Right lobe of liver (tissue), 6 donors: ENCODE measurements around the gene EIF3J. TPM values are rescaled to one million over a fixed set of nuclear protein-coding genes. Genes with fewer than 3 reads are reported as not detected.

ENCODE experiments used
- ATAC-seq, 4 donors: fragments of 200-7000 bp; cut with Tn5 transposase; one replicate each; pipeline ENCODE4 v1.9.1; 2020; ENCODE audit warnings: mild to moderate bottlenecking in 4 of 4, moderate library complexity in 4 of 4
- DNase-seq, 3 donors: peaks; one replicate each; pipeline ENCODE4 v3.0.0-alpha.2; 2020
- H3K27ac ChIP-seq, 3 donors: fragments of 200-600 bp; one replicate each; pipeline ENCODE4 v1.8.0; 2022
- H3K27me3 ChIP-seq, 2 donors: fragments of 200-600 bp; one replicate each; pipeline ENCODE4 v1.8.0; 2022
- H3K36me3 ChIP-seq, 4 donors: fragments of 200-600 bp; sonication (generic) in 1 of 4; one replicate each; pipeline versions ENCODE4 v1.5.1 to v1.8.0; 2017 to 2022; ENCODE audit warnings: control low read depth in 1 of 4
- H3K4me1 ChIP-seq, 4 donors: fragments of 200-600 bp; sonication (generic) in 1 of 4; one replicate each; pipeline versions ENCODE4 v1.5.1 to v1.8.0; 2017 to 2022; ENCODE audit warnings: control low read depth in 1 of 4
- H3K4me3 ChIP-seq, 3 donors: fragments of 200-600 bp; one replicate each; pipeline ENCODE4 v1.8.0; 2022
- H3K9me3 ChIP-seq, 4 donors: fragments of 200-600 bp; sonication (generic) in 1 of 4; one replicate each; pipeline versions ENCODE4 v1.5.1 to v1.8.0; 2017 to 2022; ENCODE audit warnings: control low read depth in 1 of 4
- CTCF ChIP-seq, 4 donors: fragments of 200-600 bp in 3 of 4; fragments of 450-650 bp in 1 of 4; IDR thresholded peaks; one replicate each; pipeline versions ENCODE4 v1.5.1 to v1.8.0; 2016 to 2022; ENCODE audit warnings: antibody characterized with exemption in 4 of 4, mild to moderate bottlenecking in 2 of 4
- POLR2A ChIP-seq: fragments of 450-650 bp; IDR thresholded peaks from one replicate; pipeline ENCODE4 v1.6.1; 2017; ENCODE audit warnings: antibody characterized with exemption, mild to moderate bottlenecking
- WGBS: methylation state at CpG from one replicate; pipeline ENCODE4 v1.1.6; 2018; ENCODE audit warnings: low coverage, low lambda C conversion rate; ENCODE audit not compliant: insufficient coverage; ENCODE audit errors: missing lambda C conversion rate; 5-methylcytosine and 5-hydroxymethylcytosine counted together
- intact Hi-C, 2 donors: fragments of 100-400 bp; cut with DNase I; formaldehyde crosslinking; loops; one replicate each; pipeline versions ENCODE4 v1.11.2 to v1.14.1; 2022
- total RNA-seq, 6 experiments: library from RNA; depleted of rRNA in 2 of 6; stranded (reverse); fragments of >200 nt in 2 of 6; fragmentation: NEBNext Ultra II Directional in 3 of 6; extraction: Animal tissue kit (Norgen Biotek cat#: 25700) in 3 of 6; gene quantifications; one replicate each; pipeline versions ENCODE4 v1.1.0 to v1.2.4, GENCODE V29; 2016 to 2023
- donor health status: DM: no; HTN: yes; CAD: no.
- donor health status: DM: no; HTN: no; CAD: no.
- donor health status: DM: no; HTN: no; CAD: no.
- donor health status: DM: no; HTN: yes; CAD: no.
- donor health status: DM: no; HTN: yes; CAD: no.

EIF3J gene
- total RNA-seq, 6 experiments from 2014 or later, result 30.1 to 59.8 (median 45.9) TPM

DNA sequence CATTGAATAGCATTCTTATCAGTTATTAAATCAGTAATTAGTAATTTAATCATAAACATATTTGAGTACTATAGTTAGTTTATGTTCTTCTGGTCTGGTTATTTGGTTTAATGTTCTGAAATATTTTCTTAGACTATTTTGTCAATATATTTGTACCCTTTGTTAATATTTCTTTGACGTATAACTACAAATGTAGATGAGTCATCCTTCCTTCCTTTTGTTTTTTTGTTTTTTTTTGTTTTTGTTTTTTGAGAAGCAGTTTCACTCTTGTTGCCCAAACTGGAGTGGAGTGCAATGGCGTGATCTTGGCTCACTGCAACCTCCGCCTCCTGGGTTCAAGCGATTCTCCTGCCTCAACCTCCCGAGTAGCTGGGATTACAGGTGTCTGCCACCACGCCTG is 17.4 kb upstream of the EIF3J start:
- 38% methylated on average over 1 of the region's 6 CpGs for WGBS

GRCh38 chr15:44525018-44525417 is 11.9 kb upstream of the EIF3J start:
- Histone ChIP-seq H3K36me3 (peaks cover 0 to 36% (median 16%) of the 10 kb centered on the region in 4 donors), H3K4me3 (no peak overlapping the region), H3K27me3 (no peaks in the 10 kb centered on the region), H3K9me3 (no peaks in the 10 kb centered on the region), H3K4me1 (no peaks in the 10 kb centered on the region), H3K27ac (no peak overlapping the region)
- no peak for TF ChIP-seq POLR2A
- no peak for TF ChIP-seq CTCF (IDR thresholded peaks at IDR 0.05)
- 100% methylated on average over 1 of the region's 1 CpG for WGBS
- no peak for ATAC-seq
- DNase-seq, result no peak
- intact Hi-C loops, result no loop called here

More for the DNA sequence above, 17.4 kb upstream of the EIF3J start:
- intact Hi-C loops, result no loop called here
- Histone ChIP-seq H3K9me3 (no peaks in the 10 kb centered on the region), H3K27me3 (no peaks in the 10 kb centered on the region), H3K4me3 (no peak overlapping the region), H3K4me1 (no peaks in the 10 kb centered on the region), H3K36me3 (peaks cover 0 to 43% (median 8%) of the 10 kb centered on the region in 4 donors), H3K27ac (no peak overlapping the region)
- DNase-seq, result no peak
- no peak for TF ChIP-seq POLR2A
- no peak for TF ChIP-seq CTCF (IDR thresholded peaks at IDR 0.05)
- no peak for ATAC-seq

- H3K4me3 ChIP-seq, result no peak overlapping the region
- no peaks in the 10 kb centered on the region for H3K9me3 ChIP-seq
- ATAC-seq, result no peak
- peaks cover 0 to 24% (median 16%) of the 10 kb centered on the region in 4 donors for H3K36me3 ChIP-seq
- no peaks in the 10 kb centered on the region for H3K27me3 ChIP-seq
- no peak overlapping the region for H3K27ac ChIP-seq
- intact Hi-C loops, result no loop called here
- TF ChIP-seq POLR2A (no peak), CTCF (IDR thresholded peaks at IDR 0.05) (no peak)
- WGBS, result 82% methylated on average over 2 of the region's 2 CpGs
- H3K4me1 ChIP-seq, result no peaks in the 10 kb centered on the region
- DNase-seq, result no peak
Observed at GRCh38 chr15:44527241-44527640, 9.7 kb upstream of the EIF3J start.

DNA sequence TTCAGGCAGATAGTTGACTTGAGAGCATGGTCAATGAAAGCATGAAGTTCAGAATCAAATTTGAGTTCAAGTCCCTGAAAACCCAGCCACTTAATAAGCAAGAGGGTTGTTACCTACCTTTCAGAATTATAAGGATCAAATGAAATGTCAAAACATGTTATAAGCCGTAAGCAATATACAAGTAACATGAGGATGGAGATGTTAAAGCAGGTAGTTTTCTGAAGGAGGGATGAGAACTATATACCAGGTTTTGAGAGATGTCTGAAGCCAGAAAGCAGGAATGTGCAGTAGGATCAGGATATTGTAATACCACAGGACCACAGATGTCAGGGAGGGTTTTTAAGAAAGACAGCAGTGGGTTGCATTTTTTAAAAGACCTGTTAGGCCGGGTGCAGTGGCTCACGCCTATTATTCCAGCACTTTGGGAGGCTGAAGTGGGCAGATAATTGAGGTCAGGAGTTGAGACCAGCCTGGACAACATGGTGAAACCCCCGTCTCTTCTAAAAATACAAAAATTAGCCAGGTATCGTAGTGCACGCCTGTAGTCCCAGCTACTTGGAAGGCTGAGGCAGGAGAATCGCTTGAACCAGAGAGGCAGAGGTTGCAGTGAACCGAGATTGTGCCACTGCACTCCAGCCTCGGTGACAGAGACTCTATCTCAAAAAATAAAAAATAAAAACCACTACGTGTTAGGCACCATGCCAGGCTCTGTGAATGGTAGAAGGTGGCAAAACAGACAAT is 6.9 kb upstream of the EIF3J start:
- Histone ChIP-seq H3K4me3 (no peak overlapping the region), H3K4me1 (no peaks in the 10 kb centered on the region), H3K9me3 (no peaks in the 10 kb centered on the region), H3K36me3 (peaks cover 0 to 13% (median 3%) of the 10 kb centered on the region in 4 donors), H3K27ac (no peak overlapping the region), H3K27me3 (no peaks in the 10 kb centered on the region)
- ATAC-seq (no peak), DNase-seq (no peak)
- intact Hi-C loops, result no loop called here
- 83% methylated on average over 9 of the region's 10 CpGs for WGBS
- TF ChIP-seq CTCF (IDR thresholded peaks at IDR 0.05), result no peak
- TF ChIP-seq POLR2A, result no peak
